Stimulated activated CD4-positive, alpha-beta T cell treated with anti-CD3 and anti-CD28 coated beads, Interleukin-2, amount 100 ng/mL, for 24 hours (primary cell): ENCODE measurements around the gene CHRNA5.
"Not testable (repeated sequence)": the region's sequence is repeated elsewhere in the genome, so short reads cannot be mapped to it uniquely, and the experiment has no call there.

ENCODE experiments used
- DNase-seq, 2 donors: peaks; one replicate each; pipeline ENCODE4 v3.0.0-alpha.2; 2020

CHRNA5 gene

GRCh38 chr15:78565951-78566774 is 843 bp downstream of the CHRNA5 start:
- DNase-seq = no peak

GRCh38 chr15:78567531-78567930 is 2.2 kb downstream of the CHRNA5 start:
- no peak for DNase-seq

GRCh38 chr15:78570710-78571109 is 5.4 kb downstream of the CHRNA5 start:
- DNase-seq = no peak

- no peak for DNase-seq
Observed at GRCh38 chr15:78571382-78571781, 6.1 kb downstream of the CHRNA5 start.

DNA sequence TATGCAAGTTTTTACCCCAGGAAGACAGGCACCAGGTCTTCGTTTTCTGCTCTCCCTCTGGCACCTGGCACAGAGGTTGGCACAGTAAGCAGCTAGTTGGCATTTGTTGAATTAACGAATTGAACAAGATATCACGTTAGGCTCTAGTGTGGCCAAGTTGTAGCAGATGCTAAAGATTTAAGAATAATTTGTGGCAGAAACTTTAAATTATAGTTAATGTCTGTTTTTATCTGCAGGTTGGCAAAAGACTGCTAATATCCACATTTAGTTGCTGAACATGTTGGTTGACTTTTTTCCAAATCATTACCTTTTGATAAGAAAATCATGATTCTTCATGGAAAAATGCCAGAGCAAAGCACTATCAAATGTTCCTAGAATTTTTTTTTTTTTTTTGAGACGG is 8.1 kb downstream of the CHRNA5 start:
- DNase-seq = no peak

DNA sequence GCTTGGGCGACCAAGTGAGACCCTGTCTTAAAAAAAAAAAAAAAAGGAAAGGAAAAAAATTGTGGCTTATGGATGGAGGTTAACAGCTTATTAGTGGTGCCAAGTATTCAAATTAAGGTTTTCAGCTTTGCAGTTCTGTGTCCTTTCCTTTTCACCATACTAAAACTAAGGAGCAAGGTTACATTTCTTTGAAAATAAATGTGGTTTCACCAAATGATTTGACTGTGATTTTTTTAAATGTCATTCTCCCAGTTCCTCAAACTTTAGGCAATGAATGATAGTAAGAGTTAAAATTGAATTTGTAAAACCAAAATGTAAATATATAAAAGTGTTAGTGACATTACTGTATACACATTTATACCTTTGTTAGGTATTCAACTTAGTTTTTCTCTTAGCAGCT is 9.6 kb downstream of the CHRNA5 start:
- no peak for DNase-seq

DNA sequence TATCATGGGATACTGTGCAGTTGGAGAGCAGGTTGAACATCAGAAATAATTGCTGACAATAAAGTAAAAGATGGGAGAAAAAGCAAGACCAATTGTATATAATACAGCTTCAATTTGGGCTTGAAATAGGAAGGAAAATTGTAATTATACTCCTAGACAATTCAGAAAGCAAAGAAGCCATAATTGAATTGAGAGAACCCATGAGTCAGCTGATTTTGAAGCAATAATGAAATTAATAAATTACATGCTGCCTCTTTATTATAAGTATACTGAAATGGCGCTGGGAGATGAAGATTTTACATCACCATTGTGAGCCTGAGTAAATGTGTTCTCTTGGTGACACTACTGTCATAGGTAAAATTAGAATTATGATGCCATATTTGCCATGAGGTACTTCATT is 32.3 kb downstream of the CHRNA5 start:
- DNase-seq = no peak

DNA sequence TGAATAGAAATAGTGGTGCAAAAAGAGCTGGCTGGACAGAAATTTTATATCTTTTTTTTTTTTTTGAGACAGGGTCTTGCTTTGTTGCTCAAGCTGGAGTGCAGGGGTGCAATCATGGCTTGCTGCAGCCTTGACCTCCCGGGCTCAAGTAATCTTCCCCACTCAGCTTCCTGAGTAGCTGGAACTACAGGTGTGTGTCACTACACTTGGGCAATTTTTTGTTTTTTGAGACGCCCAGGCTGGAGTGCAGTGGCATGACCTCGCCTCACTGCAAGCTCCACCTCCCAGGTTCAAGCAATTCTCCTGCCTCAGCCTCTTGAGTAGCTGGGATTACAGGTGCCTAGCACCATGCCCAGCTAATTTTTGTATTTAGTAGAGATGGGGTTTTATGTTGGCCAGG is 33.0 kb downstream of the CHRNA5 start:
- DNase-seq = no peak

- no peak for DNase-seq
Observed at GRCh38 chr15:78599189-78599588, 33.9 kb downstream of the CHRNA5 start.

DNA sequence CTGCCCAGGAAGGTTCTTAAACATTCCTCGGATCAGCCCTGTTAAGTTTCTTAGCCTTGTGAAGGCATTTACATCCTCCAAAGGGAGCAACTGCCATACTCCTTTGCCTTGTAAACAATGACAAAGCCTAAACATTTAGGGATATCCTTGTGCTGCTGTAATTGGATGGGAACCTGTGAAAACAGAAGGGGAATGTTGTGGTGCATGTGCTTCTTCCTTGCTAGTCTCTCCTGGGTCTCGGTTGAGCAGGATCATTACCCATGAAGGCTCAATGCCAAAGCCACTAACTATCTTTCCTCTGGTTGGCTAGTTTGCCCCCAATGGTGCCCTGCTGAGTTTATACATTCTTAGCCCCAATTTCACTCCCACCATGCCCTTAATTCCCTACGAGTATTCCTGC is 38.1 kb downstream of the CHRNA5 start:
- no peak for DNase-seq

DNA sequence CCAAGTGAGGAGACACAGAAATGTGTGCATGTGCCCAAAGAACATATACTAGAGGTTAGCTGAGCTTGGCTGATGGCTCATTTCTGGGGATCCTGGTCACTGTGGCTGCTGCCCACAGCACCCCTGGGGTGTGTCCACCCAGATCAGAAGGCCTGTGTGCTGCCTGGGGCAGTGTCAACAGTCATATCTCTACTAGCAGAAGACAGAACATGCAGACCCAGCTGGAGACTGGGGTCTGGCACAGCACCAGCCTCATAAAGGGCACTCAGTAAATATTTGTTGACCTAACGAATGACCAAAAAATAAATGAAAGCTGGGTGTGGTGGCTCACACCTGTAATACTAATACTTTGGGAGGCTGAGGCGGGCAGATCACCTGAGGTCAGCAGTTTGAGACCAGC is 39.1 kb downstream of the CHRNA5 start:
- no peak for DNase-seq

GRCh38 chr15:78605201-78605600 is 39.9 kb downstream of the CHRNA5 start:
- DNase-seq = no peak

DNA sequence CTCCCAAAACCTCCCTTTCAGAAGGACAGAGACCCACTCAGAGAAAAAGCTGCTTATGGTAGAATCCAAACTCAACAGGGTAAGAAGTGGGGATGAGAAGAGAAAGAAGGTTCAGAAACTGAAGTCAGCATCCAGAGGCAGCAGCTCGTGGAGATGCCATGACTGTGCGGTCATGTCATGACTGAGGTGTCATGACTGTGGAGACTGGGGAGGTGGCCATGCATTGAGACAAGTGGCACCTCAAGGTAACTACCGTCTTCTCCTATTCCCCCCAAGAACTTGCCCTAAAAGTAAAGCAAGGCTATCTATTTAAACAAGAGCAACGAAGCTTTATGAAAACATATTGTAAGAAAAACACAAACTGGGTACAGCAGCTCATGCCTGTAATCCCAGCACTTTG is 40.4 kb downstream of the CHRNA5 start:
- DNase-seq = no peak

GRCh38 chr15:78609551-78609950 is 44.2 kb downstream of the CHRNA5 start:
- not testable (repeated sequence) for DNase-seq

GRCh38 chr15:78614021-78614420 is 48.7 kb downstream of the CHRNA5 start:
- DNase-seq = no peak

DNA sequence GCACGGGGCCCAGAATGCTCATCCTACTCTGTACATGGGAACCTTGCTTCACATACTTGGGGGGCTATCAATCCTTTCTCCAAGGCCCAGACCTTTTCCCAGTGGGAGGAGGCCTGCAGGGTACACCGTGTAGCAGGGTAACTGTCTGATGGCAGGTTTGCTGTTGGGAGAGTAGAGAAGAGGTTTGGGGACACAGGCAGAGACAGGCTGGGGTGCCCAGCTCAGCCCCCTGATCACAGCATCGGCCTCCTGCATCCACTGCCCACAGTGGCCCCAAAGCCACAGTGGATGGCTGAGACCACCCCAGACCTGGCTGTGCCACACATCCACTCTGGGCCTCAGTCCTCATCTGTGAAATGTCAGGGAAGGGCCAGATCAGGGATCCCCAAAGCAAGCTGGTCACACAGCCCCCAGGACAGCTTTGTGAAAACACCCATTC is 49.9 kb downstream of the CHRNA5 start:
- DNase-seq = no peak

DNA sequence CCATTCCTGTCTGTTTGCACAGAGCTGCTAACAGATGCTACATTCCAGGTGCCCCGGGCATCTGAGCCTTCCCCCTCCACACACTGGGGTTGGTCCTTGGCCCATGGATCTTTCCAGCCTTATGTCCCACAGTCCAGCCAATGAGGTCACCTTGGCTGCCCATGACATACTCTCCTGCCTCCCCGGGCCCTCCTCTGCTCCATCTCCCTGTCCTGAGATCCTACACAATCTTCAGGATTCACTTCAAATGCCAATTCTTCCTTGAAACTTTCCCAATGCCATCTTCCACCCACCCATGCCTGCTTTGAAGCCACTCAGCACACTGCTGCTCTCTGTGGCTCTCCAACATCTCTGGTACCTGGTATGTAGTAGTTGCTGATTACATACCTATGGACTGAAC is 51.2 kb downstream of the CHRNA5 start:
- no peak for DNase-seq

- no peak for DNase-seq
Observed at GRCh38 chr15:78617076-78617475, 51.8 kb downstream of the CHRNA5 start.

- DNase-seq = no peak
Observed at GRCh38 chr15:78617516-78617915, 52.2 kb downstream of the CHRNA5 start.

DNA sequence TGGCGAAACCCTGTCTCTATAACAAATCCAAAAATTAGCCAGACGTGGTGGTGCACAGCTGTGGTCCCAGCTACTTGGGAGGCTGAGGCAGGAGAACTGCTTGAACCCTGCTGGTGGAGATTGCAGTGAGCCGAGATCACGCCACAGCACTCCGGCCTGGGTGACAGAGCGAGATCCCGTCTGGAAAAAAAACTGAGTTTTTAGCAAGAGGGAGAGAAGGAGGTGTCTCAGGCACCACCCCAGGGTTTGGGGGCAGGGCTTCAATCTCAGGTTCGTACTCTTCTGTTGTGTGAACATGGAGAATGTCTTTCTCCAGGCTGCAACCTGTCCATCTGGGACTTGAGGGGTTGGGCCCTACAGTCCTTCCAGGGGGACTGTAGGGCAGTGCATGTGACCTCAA is 52.7 kb downstream of the CHRNA5 start:
- DNase-seq = no peak

- peak; percentile 86 to 92 for DNase-seq
Observed at GRCh38 chr15:78618490-78618934, 53.2 kb downstream of the CHRNA5 start.

DNA sequence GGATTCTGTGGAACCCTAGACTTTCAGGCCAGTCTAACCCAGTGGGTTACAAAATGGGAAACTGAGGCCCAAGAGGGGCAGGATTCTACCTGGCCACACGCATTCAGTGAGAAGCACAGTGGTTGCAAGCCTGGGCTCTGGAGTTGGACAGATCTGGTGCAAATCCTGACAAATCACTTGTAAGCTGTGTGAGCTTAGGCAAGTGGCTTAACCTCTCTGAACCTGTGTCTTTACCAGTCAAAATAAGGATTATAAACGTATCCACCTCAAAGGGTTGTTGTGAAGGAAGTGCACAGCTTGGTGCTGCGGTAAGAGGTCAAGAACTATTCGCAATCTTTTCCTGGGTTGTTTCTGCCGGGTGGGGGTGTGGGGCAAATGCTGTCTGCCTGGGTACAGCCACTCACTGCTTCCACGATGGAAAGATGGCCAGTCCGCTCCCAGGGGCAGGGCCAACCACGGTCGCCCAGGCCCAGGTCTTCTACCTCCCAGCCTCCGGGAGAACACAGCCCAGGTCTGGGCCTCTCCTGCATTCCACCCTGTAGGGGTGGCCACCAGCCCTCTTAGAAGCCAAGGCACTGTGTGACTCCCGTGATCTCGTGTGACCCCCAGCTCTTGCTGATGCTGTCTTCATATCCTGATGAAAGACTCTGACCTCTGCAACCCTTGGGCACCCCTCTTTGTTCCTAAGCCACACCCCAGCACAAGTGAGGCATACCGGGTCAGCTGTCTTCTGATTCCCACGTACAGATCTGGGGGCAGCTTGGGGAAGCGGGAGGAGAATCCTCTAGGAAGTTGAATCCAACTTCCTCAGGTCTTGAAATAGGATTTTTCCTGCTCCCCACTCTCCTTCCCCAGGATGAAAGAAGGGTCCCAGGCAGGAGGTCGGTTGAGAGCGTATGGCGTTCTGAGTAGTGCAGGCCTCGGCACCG is 54.0 kb downstream of the CHRNA5 start:
- DNase-seq = no peak

- peak in 1 of 2 donors; percentile 14 for DNase-seq
Observed at GRCh38 chr15:78620021-78620526, 54.8 kb downstream of the CHRNA5 start.
